HG03460 (cell line): ENCODE data around the gene ZNF655.
"Not testable (repeated sequence)": the region's sequence is repeated elsewhere in the genome, so short reads cannot be mapped to it uniquely, and the experiment has no call there.

Experiments used
- ATAC-seq: cut with Tn5 transposase; IDR thresholded peaks from one replicate; pipeline ENCODE4 v1.9.1; 2021; ENCODE audit not compliant: unreplicated experiment

The ZNF655 gene

GRCh38 chr7:99558306-99559174 lies at the start of gene ZNF655:
TSS of gene ZNF655 (plus strand) at chr7:99558642. CDS start at chr7:99560560, 1,918 bp downstream.
- peak; percentile 81 for ATAC-seq

- ATAC-seq, result no peak
These were observed 44.4 kb upstream of the ZNF655 start for GRCh38 chr7:99514050-99514449.

GRCh38 chr7:99521399-99521798 lies 37.0 kb upstream of the ZNF655 start:
- ATAC-seq, result no peak

GRCh38 chr7:99525713-99526440 lies 32.6 kb upstream of the ZNF655 start:
- ATAC-seq, result no peak

GRCh38 chr7:99531354-99531765 lies 27.1 kb upstream of the ZNF655 start:
- ATAC-seq, result no peak

- no peak for ATAC-seq
These were observed 22.8 kb upstream of the ZNF655 start for GRCh38 chr7:99535667-99536066.

GRCh38 chr7:99539213-99539811 lies 19.1 kb upstream of the ZNF655 start:
- no peak for ATAC-seq

GRCh38 chr7:99540542-99540941 lies 17.9 kb upstream of the ZNF655 start:
- ATAC-seq, result no peak

- ATAC-seq, result no peak
These were observed 17.2 kb upstream of the ZNF655 start for GRCh38 chr7:99541212-99541611.

- no peak for ATAC-seq
These were observed 15.3 kb upstream of the ZNF655 start for GRCh38 chr7:99543081-99543671.

GRCh38 chr7:99543916-99544315 lies 14.5 kb upstream of the ZNF655 start:
- no peak for ATAC-seq

- ATAC-seq, result not testable (repeated sequence)
These were observed 13.1 kb upstream of the ZNF655 start for GRCh38 chr7:99545308-99545707.

GRCh38 chr7:99549545-99549944 lies 8.9 kb upstream of the ZNF655 start:
- ATAC-seq, result not testable (repeated sequence)

- no peak for ATAC-seq
These were observed 7.1 kb upstream of the ZNF655 start for GRCh38 chr7:99551334-99551733.

GRCh38 chr7:99551767-99552463 lies 6.5 kb upstream of the ZNF655 start, which contains the start of gene FAM200A:
TSS of gene FAM200A (minus strand) at chr7:99552114. CDS start at chr7:99548407, 3,707 bp downstream.
- peak; percentile 97 for ATAC-seq

- no peak for ATAC-seq
These were observed 5.4 kb upstream of the ZNF655 start for GRCh38 chr7:99553039-99553438.

- no peak for ATAC-seq
These were observed 3.5 kb upstream of the ZNF655 start for GRCh38 chr7:99554939-99555338.

GRCh38 chr7:99557196-99557607 lies 1.2 kb upstream of the ZNF655 start:
- ATAC-seq, result no peak

GRCh38 chr7:99557940-99558305 lies 519 bp upstream of the ZNF655 start:
- peak; percentile 41 for ATAC-seq

GRCh38 chr7:99559175-99559915 lies 903 bp downstream of the ZNF655 start:
- ATAC-seq, result no peak
